ENCODE results near the gene ANP32A. TPM values are rescaled to one million over a fixed set of nuclear protein-coding genes. Genes with fewer than 3 reads are reported as not detected.

The ANP32A gene
- total RNA-seq, 1 experiment from 2014 or later = 220 TPM

- POLR2A ChIA-PET = no interaction called here
- CTCF ChIA-PET = interaction anchor here (0.9 to 3.6 kb wide), 2 partner anchors 94 kb away, joined by 5 to 41 read pairs; no protein-coding TSS in a partner anchor
Measured at GRCh38 chr15:68781766-68782588, 38.7 kb downstream of the ANP32A start.

More at GRCh38 chr15:68781766-68782588, 38.7 kb downstream of the ANP32A start:
- intact Hi-C loops (cut with micrococcal nuclease) = no loop called here
- Histone ChIP-seq H3K36me3 (ENCODE audit: control insufficient read depth in 1 of 2, insufficient read depth in 2 of 2, low read length in 2 of 2) (peaks cover 40 to 43% of the 10 kb centered on the region in 2 experiments; a peak in 3 of 4 replicates), H3K4me2 (ENCODE audit: low read length) (no peak overlapping the region), H3K27me3 (ENCODE audit: insufficient read depth, low read length) (no peaks in the 10 kb centered on the region), H3K79me2 (ENCODE audit: insufficient read depth, low read length) (peaks cover 13% of the 10 kb centered on the region; the same call in 1 of the 2 replicates), H4K20me1 (ENCODE audit: insufficient read depth) (0 out of 2 replicates have a peak, but pooled peaks cover 3% of the 10 kb centered on the region), H3K9ac (ENCODE audit: low read length) (no peak overlapping the region), H3K27ac (ENCODE audit: low read depth, low read length) (no peak overlapping the region), H3K9me3 (ENCODE audit: control insufficient read depth in 1 of 2, insufficient read depth in 1 of 2, low read depth in 1 of 2, low read length in 2 of 2) (no peaks in the 10 kb centered on the region), H3K4me3 (replicated peaks in 1 of 2; ENCODE audit: low read depth in 1 of 2, low read length in 2 of 2) (no peak overlapping the region), H3K4me1 (ENCODE audit: control insufficient read depth in 1 of 2, insufficient read depth in 2 of 2, low read length in 2 of 2) (no peaks in the 10 kb centered on the region), H3K9me2 (ENCODE audit: insufficient read depth) (no peaks in the 10 kb centered on the region), H2AFZ (ENCODE audit: low read depth, low read length, poor library complexity, severe bottlenecking) (no peak overlapping the region)
- no TSS peak for BruUV-seq (replicated peaks)
- RAD21 ChIA-PET (ENCODE audit: low non-redundant PET in 1 of 2, low total read pairs in 2 of 2, uncharacterized antibody in 2 of 2, unreplicated experiment in 2 of 2) = no interaction called here
- no peak for TF ChIP-seq ATF3 (IDR thresholded peaks at IDR 0.05)
- no peak for TF ChIP-seq CTCF (IDR thresholded peaks at IDR 0.05 in 2 of 3, conservative IDR thresholded peaks at IDR 0.05 in 1 of 3; ENCODE audit: borderline replicate concordance in 1 of 3, insufficient read depth in 1 of 3, low read depth in 2 of 3, low read length in 2 of 3)
- no peak for TF ChIP-seq TCF7L2 (IDR thresholded peaks at IDR 0.05; ENCODE audit: borderline replicate concordance, extremely low read depth, insufficient read depth, insufficient read length)
- TF ChIP-seq FOSL1 (IDR thresholded peaks at IDR 0.05; ENCODE audit: low read depth) = no peak
- no peak for TF ChIP-seq YY1 (IDR thresholded peaks at IDR 0.05; ENCODE audit: extremely low read depth, insufficient replicate concordance, low read depth, low read length)
- no peak for TF ChIP-seq SIN3A (IDR thresholded peaks at IDR 0.05; ENCODE audit: low read depth)
- TF ChIP-seq REST (IDR thresholded peaks at IDR 0.05; ENCODE audit: low read depth) = no peak
- DNase-seq (ENCODE audit: low read depth, low spot score) (no peak), ATAC-seq (no peak)
